ENCODE data around the gene ELOB. TPM values are rescaled to one million over a fixed set of nuclear protein-coding genes. Genes with fewer than 3 reads are reported as not detected.

The ELOB gene
- total and polyA plus RNA-seq, 2 of the 8 experiments (the other 6 are each of a cell fraction or from before 2014, with no cell fraction given): 237 to 1,357 TPM

- CTCF ChIA-PET (ENCODE audit: partially characterized antibody): interaction anchor here (0.8 to 1.0 kb wide), 2 partner anchors 19 to 82 kb away, joined by 3 read pairs; no protein-coding TSS in a partner anchor
- peak overlapping the region; percentile 41; the same call in 1 of the 2 replicates for H2BK12ac ChIP-seq (ENCODE audit: low read depth, low read length)
- FAIRE-seq: no peak
These were observed 25.5 kb downstream of the ELOB start for GRCh38 chr16:2751577-2752034.

More at GRCh38 chr16:2751577-2752034, 25.5 kb downstream of the ELOB start:
- TF ChIP-seq YY1 (IDR thresholded peaks at IDR 0.05; ENCODE audit: low read depth, low read length) (no peak), TBP (IDR thresholded peaks at IDR 0.05; ENCODE audit: low read depth, low read length) (peak; percentile 79; the same call in 1 of the 2 replicates), HDAC2 (IDR thresholded peaks at IDR 0.05; ENCODE audit: borderline replicate concordance in 1 of 2, low read depth in 2 of 2, low read length in 2 of 2) (no peak), TAF1 (IDR thresholded peaks at IDR 0.05; ENCODE audit: low read depth, low read length) (peak; percentile 93; the same call in 1 of the 2 replicates), MAX (IDR thresholded peaks at IDR 0.05) (peak; percentile 68; the same call in 1 of the 2 replicates), ATF2 (IDR thresholded peaks at IDR 0.05; ENCODE audit: low read length) (no peak)
- Histone ChIP-seq H2BK120ac (replicated peaks; ENCODE audit: low read depth, low read length) (no peak overlapping the region), H3K36me3 (ENCODE audit: control insufficient read depth in 2 of 4, insufficient read depth in 4 of 4, low read length in 3 of 4) (peaks cover 0 to 9% (median 5%) of the 10 kb centered on the region in 4 experiments; a peak in 6 of 8 replicates), H4K5ac (ENCODE audit: insufficient read length, low read depth, low read length) (peak overlapping the region; percentile 61), H4K20me1 (replicated peaks in 1 of 2; ENCODE audit: control insufficient read depth in 1 of 2, insufficient read depth in 2 of 2, low read length in 2 of 2) (peaks cover 18 to 20% of the 10 kb centered on the region in 2 experiments), H2BK5ac (ENCODE audit: low read depth, low read length) (peak overlapping the region; percentile 100), H3K18ac (ENCODE audit: extremely low read depth, low read length) (peak overlapping the region; percentile 68), H2AK5ac (ENCODE audit: low read depth, low read length) (peak overlapping the region; percentile 11; the same call in 1 of the 2 replicates), H3K79me2 (ENCODE audit: control insufficient read depth in 1 of 2, insufficient read depth in 2 of 2, low read length in 2 of 2) (peaks cover 36 to 45% of the 10 kb centered on the region in 2 experiments), H2BK20ac (ENCODE audit: low read length) (no peak overlapping the region), H3K14ac (ENCODE audit: insufficient read length) (no peak overlapping the region), H3K79me1 (ENCODE audit: low read depth, low read length) (peaks cover 5% of the 10 kb centered on the region), H3K27me3 (replicated peaks in 1 of 4; ENCODE audit: control insufficient read depth in 3 of 4, extremely low read depth in 1 of 4, insufficient read depth in 3 of 4, low read length in 3 of 4) (no peaks in the 10 kb centered on the region), H3K56ac (replicated peaks; ENCODE audit: insufficient read length, low read depth, low read length) (peak overlapping the region; percentile 77), H3K9ac (replicated peaks in 1 of 4; ENCODE audit: extremely low read depth in 1 of 4, low read depth in 3 of 4, low read length in 3 of 4) (peak overlapping the region; percentile 92 to 100 (median 98)), H3K9me3 (ENCODE audit: insufficient read depth in 2 of 2, low read depth in 1 of 2, low read length in 1 of 2) (no peaks in the 10 kb centered on the region), H3K4me3 (ENCODE audit: extremely low read depth in 1 of 4, insufficient read depth in 2 of 4, low read depth in 3 of 4, low read length in 4 of 4) (peak overlapping the region; percentile 75 to 93 (median 88)), H3K4me1 (replicated peaks in 1 of 4; ENCODE audit: control insufficient read depth in 3 of 4, insufficient read depth in 4 of 4, low read length in 3 of 4) (peaks cover 2 to 8% (median 5%) of the 10 kb centered on the region in 4 experiments; a peak in 6 of 7 replicates), H4K8ac (ENCODE audit: extremely low read depth, insufficient read depth, low read length) (peak overlapping the region; percentile 100; the same call in 1 of the 2 replicates), H2AFZ (ENCODE audit: low read length) (no peak overlapping the region), H3K4ac (replicated peaks; ENCODE audit: insufficient read length, low read depth, low read length) (peak overlapping the region; percentile 0), H3K27ac (ENCODE audit: low read depth, low read length) (peak overlapping the region; percentile 99), H3K23me2 (ENCODE audit: low read depth, low read length) (peaks cover 8% of the 10 kb centered on the region; the same call in 1 of the 2 replicates), H3K4me2 (ENCODE audit: insufficient read depth in 1 of 2, low read depth in 2 of 2, low read length in 2 of 2) (peak overlapping the region; percentile 82 to 99), H3K23ac (ENCODE audit: insufficient read length) (no peak overlapping the region), H2BK15ac (ENCODE audit: low read length) (no peak overlapping the region), H4K91ac (replicated peaks; ENCODE audit: insufficient read length, low read length) (peak overlapping the region; percentile 78)
- peak in 1 of 2 experiments; percentile 60 for DNase-seq (ENCODE audit: low read depth in 1 of 2, low spot score in 2 of 2)
- POLR2A ChIA-PET (ENCODE audit: partially characterized antibody): interaction anchor here (0.6 to 8.3 kb wide), 28 partner anchors 8 to 883 kb away, joined by 3 to 180 read pairs (median 4); partner anchors contain the start of genes AMDHD2, ELOB, KCTD5 and PRSS27
- WGBS, 2 experiments (ENCODE audit: extremely low coverage in 1 of 2, insufficient coverage in 1 of 2, insufficient read length in 1 of 2, insufficient replicate concordance in 2 of 2, low coverage in 1 of 2, low lambda C conversion rate in 2 of 2, missing lambda C conversion rate in 1 of 2): 13% methylated on average over 23 of the region's 23 CpGs; no CpG with 5 or more reads in 1 of the 2 experiments
